Esophagus squamous epithelium (tissue), 4 donors: ENCODE results near the gene TICAM2.

ENCODE experiments used
- CTCF ChIP-seq, 6 experiments: fragments of 450-650 bp in 4 of 6; fragments of 200-600 bp in 2 of 6; sonication (generic) in 2 of 6; IDR thresholded peaks; one replicate each; pipeline ENCODE4 v1.5.1; 2016 to 2019; ENCODE audit warnings: antibody characterized with exemption in 6 of 6, mild to moderate bottlenecking in 4 of 6, moderate library complexity in 4 of 6
- POLR2A ChIP-seq, 4 donors: fragments of 450-650 bp; IDR thresholded peaks; one replicate each; pipeline ENCODE4 v1.6.1; 2017; ENCODE audit warnings: antibody characterized with exemption in 4 of 4, mild to moderate bottlenecking in 4 of 4, moderate library complexity in 3 of 4

DNA sequence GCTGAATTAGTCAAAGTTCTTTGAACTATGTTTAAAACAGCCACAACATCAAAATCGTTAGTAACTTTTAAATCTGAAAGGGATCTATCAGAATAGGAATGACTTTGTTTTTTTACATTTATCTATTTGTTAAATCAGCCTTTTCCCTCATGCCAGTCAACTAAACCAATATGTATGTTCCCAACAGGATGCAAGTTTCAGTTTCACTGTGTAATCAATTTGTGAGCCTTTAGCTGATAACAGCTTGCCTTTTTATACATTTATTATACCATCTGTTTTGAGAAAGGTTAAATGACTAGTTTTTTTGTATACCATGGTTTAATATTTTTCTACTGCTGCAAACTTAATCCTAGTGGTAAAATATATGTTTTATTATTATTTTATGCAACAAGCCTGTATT, 14.6 kb upstream of the TICAM2 start:
- TF ChIP-seq POLR2A (IDR thresholded peaks at IDR 0.05) (no peak), CTCF (IDR thresholded peaks at IDR 0.05) (no peak)
